ENCODE data around the gene OXLD1.

OXLD1 gene

GRCh38 chr17:81666342-81667191, at the start of gene OXLD1, which contains the start of gene CCDC137:
TSS of gene OXLD1 (minus strand) at chr17:81666605. CDS start at chr17:81666577, 28 bp downstream.
TSS of gene CCDC137 (plus strand) at chr17:81666737. CDS start at chr17:81666767, 30 bp downstream.
- Histone ChIP-seq H3K4me3 (ENCODE audit: low read depth in 1 of 2, low read length in 2 of 2) (peak within 1 kb of the TSS; percentile 79 to 92), H3K36me3 (ENCODE audit: insufficient read depth, low read length) (peaks cover 16% of the 10 kb centered on the region), H3K27ac (ENCODE audit: low read depth, low read length) (peak within 1 kb of the TSS; percentile 85), H3K9me3 (ENCODE audit: low read length) (no peaks in the 10 kb centered on the region), H3K4me1 (ENCODE audit: insufficient read depth, low read length) (peaks cover 22% of the 10 kb centered on the region), H3K27me3 (ENCODE audit: control insufficient read depth in 1 of 2, insufficient read depth in 2 of 2, low read length in 2 of 2) (no peaks in the 10 kb centered on the region), H3K9ac (ENCODE audit: low read length) (peak within 1 kb of the TSS; percentile 95)

GRCh38 chr17:81715107-81715871, 48.9 kb upstream of the OXLD1 start:
- Histone ChIP-seq H3K36me3 (ENCODE audit: insufficient read depth, low read length) (no peaks in the 10 kb centered on the region), H3K9me3 (ENCODE audit: low read length) (no peaks in the 10 kb centered on the region), H3K27ac (ENCODE audit: low read depth, low read length) (no peak overlapping the region)

GRCh38 chr17:81714412-81715106, 48.2 kb upstream of the OXLD1 start:
- Histone ChIP-seq H3K27me3 (ENCODE audit: control insufficient read depth in 1 of 2, insufficient read depth in 2 of 2, low read length in 2 of 2) (no peaks in the 10 kb centered on the region), H3K4me3 (ENCODE audit: low read depth in 1 of 2, low read length in 2 of 2) (no peak overlapping the region), H3K9ac (ENCODE audit: low read length) (no peak overlapping the region), H3K4me1 (ENCODE audit: insufficient read depth, low read length) (peaks cover 23% of the 10 kb centered on the region), H3K9me3 (ENCODE audit: low read length) (no peaks in the 10 kb centered on the region), H3K27ac (ENCODE audit: low read depth, low read length) (no peak overlapping the region), H3K36me3 (ENCODE audit: insufficient read depth, low read length) (no peaks in the 10 kb centered on the region)

More at GRCh38 chr17:81715107-81715871, 48.9 kb upstream of the OXLD1 start:
- peaks cover 23% of the 10 kb centered on the region for H3K4me1 ChIP-seq (ENCODE audit: insufficient read depth, low read length)
- H3K27me3 ChIP-seq (ENCODE audit: control insufficient read depth in 1 of 2, insufficient read depth in 2 of 2, low read length in 2 of 2) = no peaks in the 10 kb centered on the region
- no peak overlapping the region for H3K9ac ChIP-seq (ENCODE audit: low read length)
- no peak overlapping the region for H3K4me3 ChIP-seq (ENCODE audit: low read depth in 1 of 2, low read length in 2 of 2)

GRCh38 chr17:81713556-81714411, 47.4 kb upstream of the OXLD1 start:
- Histone ChIP-seq H3K27ac (ENCODE audit: low read depth, low read length) (no peak overlapping the region), H3K9ac (ENCODE audit: low read length) (no peak overlapping the region), H3K9me3 (ENCODE audit: low read length) (no peaks in the 10 kb centered on the region), H3K4me1 (ENCODE audit: insufficient read depth, low read length) (peaks cover 23% of the 10 kb centered on the region), H3K4me3 (ENCODE audit: low read depth in 1 of 2, low read length in 2 of 2) (no peak overlapping the region), H3K36me3 (ENCODE audit: insufficient read depth, low read length) (no peaks in the 10 kb centered on the region), H3K27me3 (ENCODE audit: control insufficient read depth in 1 of 2, insufficient read depth in 2 of 2, low read length in 2 of 2) (no peaks in the 10 kb centered on the region)

- no peaks in the 10 kb centered on the region for H3K27me3 ChIP-seq (ENCODE audit: control insufficient read depth in 1 of 2, insufficient read depth in 2 of 2, low read length in 2 of 2)
- H3K27ac ChIP-seq (ENCODE audit: low read depth, low read length) = no peak overlapping the region
- H3K4me1 ChIP-seq (ENCODE audit: insufficient read depth, low read length) = peaks cover 23% of the 10 kb centered on the region
- H3K36me3 ChIP-seq (ENCODE audit: insufficient read depth, low read length) = no peaks in the 10 kb centered on the region
- no peak overlapping the region for H3K9ac ChIP-seq (ENCODE audit: low read length)
- no peaks in the 10 kb centered on the region for H3K9me3 ChIP-seq (ENCODE audit: low read length)
- H3K4me3 ChIP-seq (ENCODE audit: low read depth in 1 of 2, low read length in 2 of 2) = peak overlapping the region in 1 of 2 donors; percentile 56
Observed at GRCh38 chr17:81713004-81713555, 46.7 kb upstream of the OXLD1 start.

GRCh38 chr17:81712468-81713003, 46.1 kb upstream of the OXLD1 start:
- H3K4me1 ChIP-seq (ENCODE audit: insufficient read depth, low read length) = peaks cover 23% of the 10 kb centered on the region
- H3K36me3 ChIP-seq (ENCODE audit: insufficient read depth, low read length) = peaks cover 3% of the 10 kb centered on the region
- H3K27ac ChIP-seq (ENCODE audit: low read depth, low read length) = no peak overlapping the region
- peak overlapping the region; percentile 56 to 62 for H3K4me3 ChIP-seq (ENCODE audit: low read depth in 1 of 2, low read length in 2 of 2)
- no peaks in the 10 kb centered on the region for H3K9me3 ChIP-seq (ENCODE audit: low read length)
- H3K9ac ChIP-seq (ENCODE audit: low read length) = no peak overlapping the region
- no peaks in the 10 kb centered on the region for H3K27me3 ChIP-seq (ENCODE audit: control insufficient read depth in 1 of 2, insufficient read depth in 2 of 2, low read length in 2 of 2)

- peaks cover 23% of the 10 kb centered on the region for H3K4me1 ChIP-seq (ENCODE audit: insufficient read depth, low read length)
- H3K27me3 ChIP-seq (ENCODE audit: control insufficient read depth in 1 of 2, insufficient read depth in 2 of 2, low read length in 2 of 2) = no peaks in the 10 kb centered on the region
- no peaks in the 10 kb centered on the region for H3K9me3 ChIP-seq (ENCODE audit: low read length)
- H3K36me3 ChIP-seq (ENCODE audit: insufficient read depth, low read length) = peaks cover 4% of the 10 kb centered on the region
- no peak within 1 kb of the TSS for H3K27ac ChIP-seq (ENCODE audit: low read depth, low read length)
- no peak within 1 kb of the TSS for H3K9ac ChIP-seq (ENCODE audit: low read length)
- peak within 1 kb of the TSS; percentile 56 to 62 for H3K4me3 ChIP-seq (ENCODE audit: low read depth in 1 of 2, low read length in 2 of 2)
Observed at GRCh38 chr17:81711814-81712467, 45.5 kb upstream of the OXLD1 start, which contains the start of gene SLC25A10. TSS of gene SLC25A10 (plus strand) at chr17:81712284. CDS start at chr17:81712427, 143 bp downstream.

GRCh38 chr17:81710514-81711308, 44.3 kb upstream of the OXLD1 start:
- no peak overlapping the region for H3K9ac ChIP-seq (ENCODE audit: low read length)
- H3K9me3 ChIP-seq (ENCODE audit: low read length) = no peaks in the 10 kb centered on the region
- peaks cover 9% of the 10 kb centered on the region for H3K36me3 ChIP-seq (ENCODE audit: insufficient read depth, low read length)
- H3K4me1 ChIP-seq (ENCODE audit: insufficient read depth, low read length) = peaks cover 23% of the 10 kb centered on the region
- no peaks in the 10 kb centered on the region for H3K27me3 ChIP-seq (ENCODE audit: control insufficient read depth in 1 of 2, insufficient read depth in 2 of 2, low read length in 2 of 2)
- no peak overlapping the region for H3K27ac ChIP-seq (ENCODE audit: low read depth, low read length)
- H3K4me3 ChIP-seq (ENCODE audit: low read depth in 1 of 2, low read length in 2 of 2) = peak overlapping the region in 1 of 2 donors; percentile 53

- Histone ChIP-seq H3K4me3 (ENCODE audit: low read depth in 1 of 2, low read length in 2 of 2) (no peak overlapping the region), H3K4me1 (ENCODE audit: insufficient read depth, low read length) (peaks cover 31% of the 10 kb centered on the region), H3K9ac (ENCODE audit: low read length) (no peak overlapping the region), H3K27me3 (ENCODE audit: control insufficient read depth in 1 of 2, insufficient read depth in 2 of 2, low read length in 2 of 2) (no peaks in the 10 kb centered on the region), H3K27ac (ENCODE audit: low read depth, low read length) (no peak overlapping the region), H3K36me3 (ENCODE audit: insufficient read depth, low read length) (peaks cover 13% of the 10 kb centered on the region), H3K9me3 (ENCODE audit: low read length) (no peaks in the 10 kb centered on the region)
Observed at GRCh38 chr17:81708739-81709185, 42.4 kb upstream of the OXLD1 start.
